HG03135 (cell line): Measurements from ENCODE around the gene LIG1.
A peak's percentile ranks its signal among the peaks of the same experiment; 100 is the strongest.

Source experiments
- ATAC-seq: cut with Tn5 transposase; IDR thresholded peaks from one replicate; pipeline ENCODE4 v1.9.1; 2021; ENCODE audit warnings: mild to moderate bottlenecking, moderate library complexity; ENCODE audit not compliant: unreplicated experiment

LIG1 gene

DNA sequence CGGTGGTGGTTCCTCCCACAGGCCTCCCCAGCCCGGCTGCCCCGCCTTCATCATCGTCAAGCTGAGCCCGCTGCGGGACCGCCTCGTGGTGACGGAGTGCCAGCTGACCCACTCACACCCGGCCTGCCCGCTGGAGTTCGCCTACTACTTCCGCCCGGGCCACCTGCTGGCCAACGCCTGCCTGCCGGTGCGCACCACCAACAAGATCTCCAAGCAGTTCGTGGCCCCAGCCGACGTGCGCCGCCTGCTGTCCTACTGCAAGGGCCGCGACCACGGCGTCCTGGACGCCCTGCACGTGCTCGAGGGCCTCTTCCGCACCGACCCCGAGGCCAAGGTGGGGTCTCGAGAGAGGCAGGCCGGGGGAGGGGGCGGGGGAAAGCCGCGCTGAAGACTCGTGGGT, 12.3 kb upstream of the LIG1 start:
- no peak for ATAC-seq

DNA sequence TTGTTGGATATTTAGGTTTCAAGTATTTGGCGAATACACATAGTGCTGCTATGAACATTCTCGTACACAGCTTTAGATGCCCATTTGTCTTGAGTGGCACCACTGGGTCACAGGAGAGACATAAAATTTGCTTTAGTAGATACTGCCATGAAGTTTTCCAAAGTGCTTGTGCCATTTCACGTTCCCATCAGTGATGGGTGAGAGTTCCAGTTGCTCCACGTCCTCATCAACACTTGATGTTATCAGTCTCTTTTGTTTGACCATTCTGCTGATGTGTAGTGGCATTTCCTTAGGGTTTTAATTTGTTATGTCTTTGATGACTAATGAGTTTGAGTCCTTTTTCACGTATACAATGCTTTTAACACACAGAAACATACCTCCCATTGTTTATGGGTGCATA, 11.4 kb upstream of the LIG1 start:
- ATAC-seq, result no peak

DNA sequence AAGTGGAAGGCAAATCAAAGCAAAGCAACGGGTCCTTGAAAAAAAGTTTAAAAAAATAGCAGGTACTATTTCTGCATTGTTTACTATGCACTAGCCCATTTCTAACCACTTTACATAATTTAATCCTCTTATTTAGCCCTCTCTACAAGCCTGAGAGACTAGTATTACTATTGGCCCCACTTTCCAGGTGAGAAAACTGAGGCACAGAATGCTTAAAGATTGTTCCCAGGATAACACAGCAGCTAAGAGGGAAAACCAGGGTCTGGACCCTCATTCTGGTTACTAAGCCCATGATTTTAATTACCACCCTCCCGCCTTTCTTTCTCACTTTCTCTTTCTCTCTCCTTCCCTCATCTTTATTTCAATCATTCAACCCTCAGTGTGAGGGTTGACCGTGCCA, 6.1 kb upstream of the LIG1 start:
- ATAC-seq, result no peak

DNA sequence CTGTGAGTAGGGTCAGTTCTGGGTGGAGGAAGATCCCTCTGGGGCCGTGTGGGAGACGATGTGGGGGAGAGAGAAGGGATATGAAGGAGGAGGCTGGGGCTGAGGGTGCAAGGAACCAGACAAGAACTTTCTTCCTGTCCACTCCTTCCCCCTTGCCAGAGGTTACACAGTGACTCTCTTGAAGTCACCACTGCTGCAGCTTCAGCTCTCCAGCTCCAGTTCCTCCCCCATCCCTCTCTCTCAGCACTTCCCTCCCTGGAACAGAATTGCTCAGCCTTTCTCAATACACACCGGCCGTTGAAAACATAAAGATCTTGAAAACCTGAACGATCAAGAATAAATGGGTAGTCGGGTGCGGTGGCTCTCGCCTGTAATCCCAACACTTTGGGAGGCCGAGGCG, 5.4 kb upstream of the LIG1 start:
- ATAC-seq, result no peak

DNA sequence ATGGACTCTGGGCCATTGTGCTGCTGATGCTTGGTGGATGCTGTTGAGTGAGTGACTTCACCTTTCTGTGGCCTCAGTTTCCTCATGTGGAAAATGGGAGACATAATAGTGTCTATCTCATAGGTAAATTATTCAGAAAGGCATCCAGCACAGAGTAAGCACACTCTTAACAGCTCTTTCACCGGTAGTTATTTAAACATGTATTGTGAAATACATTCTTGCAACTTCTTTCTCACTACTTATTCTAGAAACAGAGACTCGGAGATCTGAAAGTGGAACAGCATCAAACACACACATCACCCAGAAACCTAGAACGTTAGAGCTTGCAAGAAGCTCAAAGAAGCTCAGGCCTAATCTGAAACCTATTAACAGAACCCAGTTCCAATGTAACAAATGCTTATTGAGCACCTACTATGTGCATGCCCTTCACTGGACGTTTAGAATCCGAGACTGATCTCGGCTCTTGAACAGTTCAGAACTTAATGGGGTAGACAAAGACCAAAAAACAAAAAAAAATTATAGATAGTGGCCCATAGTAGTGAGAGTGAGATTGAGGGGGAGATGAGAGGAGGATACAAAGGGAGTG, 4.4 kb upstream of the LIG1 start:
- no peak for ATAC-seq

DNA sequence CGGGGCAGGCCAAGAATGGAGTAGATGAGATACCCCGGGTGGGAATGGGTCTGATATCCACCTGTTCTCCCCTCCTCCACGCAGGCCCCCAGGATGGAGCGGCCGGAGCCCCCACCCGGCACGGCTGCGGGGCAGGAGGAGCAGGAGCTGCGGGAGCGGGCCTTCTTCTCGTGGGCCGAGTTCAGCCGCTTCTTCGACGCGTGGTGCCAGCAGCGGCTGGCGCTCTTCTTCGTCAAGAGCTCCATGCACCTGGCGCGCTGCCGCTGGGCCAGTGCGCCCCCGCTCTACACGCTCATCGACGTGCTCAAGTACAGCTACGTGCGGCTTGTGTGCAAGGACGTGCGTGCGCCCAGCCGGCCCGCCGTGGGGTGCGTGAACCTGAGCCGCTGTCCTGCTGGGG, 1.6 kb upstream of the LIG1 start:
- no peak for ATAC-seq

DNA sequence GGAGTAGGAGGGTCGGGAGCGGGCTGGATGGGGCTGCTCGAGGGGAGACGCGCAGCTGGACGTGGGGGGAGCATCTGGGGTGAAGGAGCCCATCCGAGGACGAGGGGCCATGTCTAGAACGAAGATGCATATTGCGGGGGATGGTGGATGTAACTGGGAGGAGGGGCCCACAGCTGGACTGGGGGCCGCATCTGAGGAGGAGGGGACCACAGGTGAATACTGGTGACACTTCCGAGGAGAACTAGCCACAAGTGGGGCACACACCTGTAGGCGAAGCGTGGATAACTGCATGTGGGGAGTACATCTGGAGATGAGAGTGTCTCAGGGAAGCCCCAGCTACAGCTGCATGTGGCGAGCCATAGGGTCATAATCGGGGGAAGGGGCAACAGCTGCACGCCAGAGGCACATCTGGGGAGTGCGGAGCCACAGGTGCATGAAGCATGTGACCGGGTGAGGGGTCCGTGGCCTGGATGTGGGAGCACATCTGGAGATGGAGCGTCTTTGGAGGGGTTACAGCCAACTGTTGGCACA, 738 bp upstream of the LIG1 start:
- ATAC-seq, result no peak

DNA sequence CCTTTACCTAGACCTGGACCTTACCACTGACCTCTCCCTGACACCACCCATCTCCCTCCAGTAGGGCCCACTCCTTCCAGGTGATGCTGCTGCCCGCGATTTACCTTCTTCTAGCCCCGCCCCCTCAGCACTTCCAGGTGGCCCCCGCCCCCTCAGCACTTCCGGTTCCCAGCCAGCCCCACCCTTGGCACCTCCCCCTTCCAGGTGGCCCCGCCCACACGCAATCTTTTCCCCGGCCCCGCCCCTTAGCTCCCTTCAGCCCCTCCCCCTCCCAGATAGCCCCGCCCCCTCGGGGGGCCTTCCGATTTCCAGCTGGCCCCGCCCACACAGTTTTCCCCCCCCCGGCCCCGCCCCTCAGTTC, 586 bp downstream of the LIG1 start:
- peak; percentile 8 for ATAC-seq

DNA sequence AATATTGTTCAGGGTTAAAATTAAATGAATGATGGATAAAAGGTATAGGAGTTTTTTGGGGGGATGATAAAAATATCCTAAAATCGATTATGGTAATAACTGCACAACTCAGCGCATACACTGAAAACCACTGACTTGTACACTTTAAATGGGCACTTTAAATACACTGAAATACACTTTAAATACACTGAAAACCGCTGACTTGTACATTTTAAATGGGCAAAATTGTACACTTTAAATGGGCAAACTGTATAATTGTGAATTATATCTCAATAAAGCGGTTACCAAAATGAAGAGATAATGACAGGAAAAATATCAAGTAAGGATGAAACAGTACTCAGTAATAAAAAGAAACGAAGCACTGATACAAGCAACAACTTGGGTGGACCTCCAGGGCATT, 1.5 kb downstream of the LIG1 start:
- ATAC-seq, result no peak

DNA sequence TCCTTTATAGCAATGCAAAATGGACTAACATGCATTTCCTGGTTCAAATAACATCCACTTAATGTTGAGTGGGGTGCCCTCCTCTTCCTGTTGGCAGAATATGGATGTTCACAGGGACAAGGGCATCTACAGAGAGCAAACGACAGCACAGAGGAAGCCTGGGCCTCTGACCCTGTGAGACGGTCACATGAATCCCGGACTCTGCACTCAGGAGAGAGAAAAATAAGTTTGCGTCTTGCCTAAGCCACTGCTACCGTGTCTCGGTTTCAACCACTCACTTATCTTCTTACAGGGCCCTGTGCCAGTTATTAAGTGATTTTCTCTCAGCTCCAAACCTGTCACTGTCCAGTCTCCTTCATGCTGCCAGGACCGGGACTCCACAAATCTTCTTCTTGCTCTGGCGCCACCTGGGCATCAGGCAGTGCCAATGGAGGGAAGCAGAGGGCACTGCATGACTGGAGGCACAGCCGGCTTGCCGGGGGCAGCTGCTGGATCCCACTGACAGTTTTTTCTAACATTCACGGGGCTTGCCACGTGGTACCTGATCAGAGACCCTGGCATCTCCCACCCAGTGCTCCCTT, 11.8 kb downstream of the LIG1 start:
- ATAC-seq, result no peak

DNA sequence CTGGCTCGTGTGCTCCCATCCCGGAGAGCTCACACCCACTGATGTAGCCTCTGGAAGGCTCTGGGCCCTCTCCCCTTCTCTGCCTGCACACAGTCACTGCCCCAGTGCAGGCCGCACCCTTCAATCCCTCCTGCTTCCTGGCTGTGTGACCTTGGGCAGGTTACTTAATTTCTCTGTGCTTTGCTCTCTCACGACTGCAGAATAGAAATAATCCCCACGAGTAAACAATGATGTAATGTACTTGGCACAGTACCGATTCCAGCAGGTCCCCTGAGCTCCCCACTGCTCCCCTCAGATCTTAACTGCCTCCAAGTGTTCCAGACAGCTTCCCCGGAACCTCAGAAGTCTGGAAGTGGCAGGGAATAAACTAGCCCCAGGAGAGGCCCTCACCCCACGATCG, 16.1 kb downstream of the LIG1 start:
- no peak for ATAC-seq

DNA sequence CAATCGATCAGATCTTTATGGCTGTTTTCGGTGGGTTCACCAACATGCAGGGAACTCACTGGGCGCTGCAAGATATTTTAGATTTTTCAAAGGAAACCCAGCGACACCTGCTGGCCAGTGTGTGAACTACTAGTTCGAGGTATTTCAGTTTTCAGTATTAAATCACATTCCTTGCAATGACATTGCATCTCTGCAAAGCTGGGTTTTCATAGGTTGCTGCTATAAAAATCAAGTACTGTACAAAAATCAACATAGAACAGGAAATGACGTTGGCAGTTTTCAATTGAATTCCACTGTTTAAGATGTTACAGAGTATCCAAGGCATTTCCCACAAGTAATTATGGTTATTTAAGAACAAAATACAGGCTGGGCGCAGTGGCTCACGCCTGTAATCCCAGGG, 17.6 kb downstream of the LIG1 start:
- no peak for ATAC-seq

DNA sequence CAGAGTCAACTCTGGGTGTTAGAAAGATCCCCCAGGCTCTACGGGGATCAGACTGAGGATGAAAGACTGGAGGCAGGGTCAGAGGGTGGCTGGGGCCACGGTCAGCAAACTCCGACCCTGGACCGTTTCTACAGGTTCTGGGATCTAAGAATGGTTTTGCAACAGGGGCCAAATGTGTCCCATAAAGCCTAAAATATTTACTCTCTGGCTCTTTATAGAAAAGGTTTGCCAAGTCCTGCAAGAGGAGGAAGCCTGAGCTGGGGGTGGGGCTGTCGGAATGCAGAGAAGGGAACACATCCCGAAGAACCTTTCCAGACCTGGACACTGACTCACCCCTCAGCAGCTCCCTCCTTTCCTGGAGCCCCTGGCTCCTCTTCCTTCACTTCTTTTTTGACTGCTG, 20.7 kb downstream of the LIG1 start:
- no peak for ATAC-seq

DNA sequence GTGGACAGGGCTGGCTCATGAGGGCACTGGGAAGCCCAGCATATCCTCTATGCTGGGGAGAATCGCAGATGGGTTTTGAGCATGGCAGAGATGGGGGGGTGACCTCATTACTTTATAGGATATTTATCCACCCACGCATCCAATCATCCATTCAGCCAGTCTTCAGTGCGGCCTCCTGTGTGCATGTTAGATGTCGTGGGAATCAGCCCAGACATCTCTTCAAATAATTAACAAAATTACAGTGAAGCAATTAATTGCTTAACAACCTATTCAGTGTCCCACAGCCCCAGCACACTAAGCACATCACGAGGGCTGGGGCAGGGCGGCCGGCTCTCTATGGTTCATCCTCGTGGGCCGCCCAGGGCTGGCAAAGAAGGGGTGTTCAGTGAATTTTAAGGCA, 21.6 kb downstream of the LIG1 start:
- ATAC-seq, result no peak

DNA sequence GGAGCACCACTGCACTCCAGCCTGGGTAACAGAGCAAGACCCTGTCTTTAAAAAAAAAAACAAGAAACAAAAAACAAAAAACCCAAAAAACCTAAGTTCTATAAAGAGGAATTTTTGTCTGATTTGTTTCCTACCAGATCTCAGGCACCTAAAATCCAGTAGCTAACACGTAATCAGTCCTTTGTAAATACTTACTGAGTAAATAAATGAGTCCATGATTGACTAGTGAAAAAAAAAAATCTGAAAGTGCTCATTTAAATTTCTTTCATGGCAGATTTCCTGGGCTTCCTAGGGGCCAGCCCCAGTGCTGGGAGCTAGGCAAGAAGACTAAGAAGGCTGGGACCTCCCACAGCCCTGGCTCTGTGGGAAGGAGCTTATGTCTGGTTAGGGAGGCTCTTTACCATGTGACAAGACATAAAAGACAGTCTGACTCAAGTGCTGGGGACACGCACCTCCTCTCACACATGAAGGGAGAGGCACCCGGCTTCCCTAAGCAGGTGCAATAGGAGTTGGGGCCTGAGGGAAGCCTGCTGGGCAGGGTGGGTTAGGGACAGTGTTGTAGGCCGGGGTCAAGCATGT, 22.5 kb downstream of the LIG1 start:
- no peak for ATAC-seq

DNA sequence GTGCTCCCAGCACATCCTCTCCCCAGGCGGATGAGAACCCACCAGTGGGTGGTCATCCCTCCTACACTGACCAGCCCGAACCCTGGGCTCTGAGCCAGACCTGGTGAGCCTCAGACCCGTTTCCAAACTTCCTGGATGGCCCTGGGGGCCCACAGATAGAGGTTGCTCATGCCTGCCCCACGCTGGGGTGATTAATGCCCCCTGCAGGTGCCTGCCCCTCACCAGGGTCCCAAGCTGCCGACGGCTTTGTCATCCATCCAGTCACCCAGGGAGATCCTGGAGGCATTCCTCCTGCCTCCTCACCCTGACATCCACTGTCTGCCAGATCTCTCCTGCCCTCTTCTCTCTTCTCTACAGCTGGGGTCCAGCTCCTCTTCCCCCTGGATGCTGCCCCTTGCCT, 31.1 kb downstream of the LIG1 start:
- ATAC-seq, result no peak

DNA sequence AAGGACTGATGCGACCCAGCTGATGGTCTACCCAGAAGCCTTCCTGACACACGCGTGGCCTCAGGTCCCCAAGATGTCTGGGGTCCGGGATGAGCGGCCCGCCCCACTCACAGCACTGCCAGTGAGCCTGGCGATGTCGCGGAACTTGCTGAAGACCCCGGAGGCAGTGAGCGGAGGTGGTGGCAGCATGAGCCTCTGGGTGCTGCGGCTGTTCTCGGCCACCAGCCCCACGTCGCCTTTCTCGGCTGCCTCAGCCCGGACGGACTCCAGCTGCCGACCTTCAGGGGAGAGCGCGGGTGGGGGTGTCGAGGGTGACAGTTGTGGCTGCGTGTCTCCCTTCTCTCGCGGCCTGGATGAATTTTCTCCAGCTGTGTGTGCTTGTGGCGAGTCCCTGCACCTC, 32.7 kb downstream of the LIG1 start:
- no peak for ATAC-seq

DNA sequence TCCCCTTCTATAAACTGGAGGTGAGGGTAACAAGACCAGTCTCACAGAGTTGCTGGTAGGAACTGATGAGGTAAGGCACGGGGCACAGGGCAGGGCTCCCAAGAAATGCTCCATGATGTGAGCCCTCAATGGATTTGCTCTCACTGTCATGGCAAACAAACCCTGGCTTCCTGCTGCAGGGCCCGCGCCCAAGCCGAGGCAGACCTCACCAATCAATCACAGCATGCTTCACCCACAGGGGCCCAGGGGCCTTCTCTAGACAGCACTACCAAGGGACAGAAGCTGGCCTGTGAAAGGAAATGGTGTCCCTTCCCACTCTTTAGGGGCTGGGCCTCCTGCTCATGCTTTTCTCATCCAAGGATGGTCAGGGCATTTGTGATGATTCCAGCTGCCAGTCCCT, 33.6 kb downstream of the LIG1 start:
- no peak for ATAC-seq

DNA sequence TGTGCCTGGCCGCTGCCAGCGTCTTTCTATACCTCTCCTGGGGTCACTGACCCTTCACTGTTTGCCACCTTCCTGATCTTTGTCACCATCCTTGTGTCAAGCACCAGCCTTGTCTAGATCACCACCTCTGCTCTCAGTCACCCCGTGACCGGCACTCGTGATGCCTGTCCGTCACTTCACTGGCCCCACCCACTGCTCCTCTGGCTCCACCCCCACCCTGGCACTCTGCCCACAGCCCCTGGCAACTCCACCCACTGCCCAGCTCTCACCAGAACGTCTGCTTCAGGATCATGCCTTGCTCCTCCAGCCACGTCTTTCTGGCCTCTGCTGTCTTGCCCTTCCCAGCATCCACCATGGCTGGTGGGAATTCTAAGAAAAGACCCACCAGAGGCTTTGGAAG, 34.7 kb downstream of the LIG1 start:
- ATAC-seq, result no peak

DNA sequence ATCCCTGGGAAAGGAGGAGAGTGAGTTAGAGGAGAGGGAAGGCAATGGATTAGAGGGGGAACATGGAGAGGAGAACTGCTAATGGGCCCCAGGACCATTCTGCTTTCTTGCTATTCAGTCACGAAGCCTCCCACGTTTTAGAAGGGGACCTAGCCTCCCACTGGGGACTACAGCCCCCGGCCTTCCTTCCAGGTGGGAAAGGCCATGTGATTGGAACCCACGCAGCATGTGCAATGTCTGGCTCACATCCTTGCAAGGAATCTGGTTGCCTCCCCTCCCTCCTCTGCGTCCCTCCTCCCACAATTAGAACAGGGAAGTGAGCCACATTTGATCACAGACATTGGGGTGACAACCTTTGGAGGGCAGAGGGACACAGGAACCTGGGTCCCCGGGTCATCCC, 37.0 kb downstream of the LIG1 start:
- ATAC-seq, result no peak

DNA sequence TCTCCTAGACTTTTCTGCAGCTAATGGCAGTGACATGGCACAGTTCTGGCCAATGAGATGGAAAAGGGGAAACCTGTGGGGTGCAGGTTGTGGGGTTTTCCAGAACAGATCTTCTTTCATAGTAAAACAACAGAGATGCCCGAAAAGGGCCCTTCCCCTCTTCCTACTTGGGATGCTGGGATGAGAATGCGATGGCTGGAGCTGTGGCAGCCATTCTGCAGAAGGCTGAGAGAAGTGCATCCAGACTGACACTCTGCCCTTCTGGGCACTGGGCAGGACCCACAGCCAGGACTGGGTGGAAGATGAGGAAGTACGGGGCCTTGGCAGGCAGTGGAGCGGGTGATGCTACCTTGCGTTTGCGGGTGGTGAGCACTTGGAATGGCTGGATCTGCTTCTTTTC, 42.6 kb downstream of the LIG1 start:
- no peak for ATAC-seq

DNA sequence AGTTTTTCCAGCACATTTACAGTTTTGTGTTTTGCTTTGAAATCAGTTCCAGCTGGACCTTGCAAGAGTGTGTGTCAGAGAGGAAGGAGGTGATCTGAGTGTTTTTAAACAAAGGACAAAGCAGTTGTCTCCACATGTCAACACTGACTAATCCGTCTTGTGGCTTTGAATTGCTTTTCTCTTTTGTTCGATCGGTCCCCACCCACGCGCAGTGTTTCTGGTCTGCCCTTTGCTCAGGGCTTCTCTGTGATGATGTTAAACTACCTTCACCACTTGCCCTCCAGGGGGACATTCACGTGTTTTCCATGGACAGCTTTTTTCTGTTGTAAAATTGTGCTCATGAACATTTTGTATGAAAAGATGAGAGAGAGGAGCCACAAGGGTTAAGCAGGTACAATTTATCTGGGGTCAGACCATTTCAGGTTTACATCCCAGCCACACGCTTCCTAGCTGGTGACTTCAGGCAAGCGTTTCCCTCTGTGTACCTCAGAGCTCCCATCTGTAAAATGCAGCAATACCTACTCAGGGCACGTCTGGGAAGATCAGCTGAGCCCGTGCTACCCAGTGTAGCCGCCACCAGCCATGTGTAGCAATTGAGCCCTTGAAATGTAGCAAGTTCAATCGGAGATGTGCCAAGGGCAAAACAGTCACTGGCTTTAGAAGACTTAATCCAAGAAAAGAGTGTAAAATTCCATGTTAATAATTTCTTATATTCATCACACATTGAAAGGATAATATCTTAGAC, 46.1 kb downstream of the LIG1 start:
- ATAC-seq, result no peak
